Astrocyte of the spinal cord (primary cell): ENCODE data around the gene NAT8L.

ENCODE experiments used
- DNase-seq: peaks from one replicate; pipeline ENCODE4 v3.0.0; 2011; ENCODE audit warnings: low read depth, low spot score
- H3K4me3 ChIP-seq: 2 replicates; pipeline ENCODE4 v1.5.1; 2011; ENCODE audit warnings: low read depth, mild to moderate bottlenecking, low read length, moderate library complexity
- in situ Hi-C: cut with HindIII; loops from 2 replicates; pipeline ENCODE4 v1.10.0; 2017; ENCODE audit warnings: low sequenced_read_pairs
- TF ChIP-seq, protein P1 (sequence below): IDR thresholded peaks from 2 replicates; pipeline ENCODE4 v1.5.1; 2012; ENCODE audit warnings: low read depth, mild to moderate bottlenecking, low read length, inconsistent platforms

NAT8L gene

DNA sequence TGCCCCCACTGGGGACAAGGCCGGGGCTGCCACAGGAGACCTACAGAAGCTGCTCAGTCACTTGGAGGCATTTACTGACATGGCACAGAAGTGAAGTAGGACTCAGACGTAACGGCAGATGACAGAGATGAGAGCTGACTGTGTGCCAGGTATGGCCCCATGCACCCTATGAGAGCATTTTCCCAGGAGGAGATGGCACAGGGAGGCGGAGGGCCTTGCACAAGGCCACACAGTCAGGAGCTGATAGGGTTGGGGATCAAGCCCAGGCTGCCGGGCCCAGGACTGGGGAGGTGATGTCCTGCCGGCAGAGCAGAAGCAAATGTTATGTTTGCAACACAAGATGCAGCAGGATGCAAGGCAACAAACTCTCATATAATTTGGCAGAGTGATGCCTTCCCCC, 34.1 kb downstream of the NAT8L start:
- DNase-seq, result no peak
- TF ChIP-seq, protein P1, sequence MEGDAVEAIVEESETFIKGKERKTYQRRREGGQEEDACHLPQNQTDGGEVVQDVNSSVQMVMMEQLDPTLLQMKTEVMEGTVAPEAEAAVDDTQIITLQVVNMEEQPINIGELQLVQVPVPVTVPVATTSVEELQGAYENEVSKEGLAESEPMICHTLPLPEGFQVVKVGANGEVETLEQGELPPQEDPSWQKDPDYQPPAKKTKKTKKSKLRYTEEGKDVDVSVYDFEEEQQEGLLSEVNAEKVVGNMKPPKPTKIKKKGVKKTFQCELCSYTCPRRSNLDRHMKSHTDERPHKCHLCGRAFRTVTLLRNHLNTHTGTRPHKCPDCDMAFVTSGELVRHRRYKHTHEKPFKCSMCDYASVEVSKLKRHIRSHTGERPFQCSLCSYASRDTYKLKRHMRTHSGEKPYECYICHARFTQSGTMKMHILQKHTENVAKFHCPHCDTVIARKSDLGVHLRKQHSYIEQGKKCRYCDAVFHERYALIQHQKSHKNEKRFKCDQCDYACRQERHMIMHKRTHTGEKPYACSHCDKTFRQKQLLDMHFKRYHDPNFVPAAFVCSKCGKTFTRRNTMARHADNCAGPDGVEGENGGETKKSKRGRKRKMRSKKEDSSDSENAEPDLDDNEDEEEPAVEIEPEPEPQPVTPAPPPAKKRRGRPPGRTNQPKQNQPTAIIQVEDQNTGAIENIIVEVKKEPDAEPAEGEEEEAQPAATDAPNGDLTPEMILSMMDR, result no peak
- H3K4me3 ChIP-seq, result no peak overlapping the region
- in situ Hi-C loops, result no loop called here

DNA sequence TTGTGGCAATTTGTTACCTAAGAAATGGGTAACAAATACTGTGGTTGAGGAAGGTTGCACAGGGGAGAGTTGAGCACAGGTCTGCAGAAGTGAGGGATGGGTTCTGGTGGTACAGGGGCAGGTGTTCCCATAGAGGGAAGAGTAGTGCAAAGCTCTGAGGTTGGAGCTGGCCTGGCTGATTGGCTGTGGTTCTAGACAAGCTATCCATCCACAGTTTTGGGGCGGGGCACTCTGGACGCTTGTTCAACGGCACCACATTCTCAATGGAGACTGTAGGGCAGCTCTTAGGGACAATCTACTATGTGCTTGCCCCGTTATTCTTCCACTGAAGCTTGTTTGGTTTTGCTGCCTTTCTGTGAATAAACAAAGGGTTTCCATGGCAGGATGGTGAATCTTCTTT, 35.4 kb downstream of the NAT8L start:
- no peak for DNase-seq
- TF ChIP-seq, protein P1, result no peak
- in situ Hi-C loops, result no loop called here
- H3K4me3 ChIP-seq, result no peak overlapping the region

DNA sequence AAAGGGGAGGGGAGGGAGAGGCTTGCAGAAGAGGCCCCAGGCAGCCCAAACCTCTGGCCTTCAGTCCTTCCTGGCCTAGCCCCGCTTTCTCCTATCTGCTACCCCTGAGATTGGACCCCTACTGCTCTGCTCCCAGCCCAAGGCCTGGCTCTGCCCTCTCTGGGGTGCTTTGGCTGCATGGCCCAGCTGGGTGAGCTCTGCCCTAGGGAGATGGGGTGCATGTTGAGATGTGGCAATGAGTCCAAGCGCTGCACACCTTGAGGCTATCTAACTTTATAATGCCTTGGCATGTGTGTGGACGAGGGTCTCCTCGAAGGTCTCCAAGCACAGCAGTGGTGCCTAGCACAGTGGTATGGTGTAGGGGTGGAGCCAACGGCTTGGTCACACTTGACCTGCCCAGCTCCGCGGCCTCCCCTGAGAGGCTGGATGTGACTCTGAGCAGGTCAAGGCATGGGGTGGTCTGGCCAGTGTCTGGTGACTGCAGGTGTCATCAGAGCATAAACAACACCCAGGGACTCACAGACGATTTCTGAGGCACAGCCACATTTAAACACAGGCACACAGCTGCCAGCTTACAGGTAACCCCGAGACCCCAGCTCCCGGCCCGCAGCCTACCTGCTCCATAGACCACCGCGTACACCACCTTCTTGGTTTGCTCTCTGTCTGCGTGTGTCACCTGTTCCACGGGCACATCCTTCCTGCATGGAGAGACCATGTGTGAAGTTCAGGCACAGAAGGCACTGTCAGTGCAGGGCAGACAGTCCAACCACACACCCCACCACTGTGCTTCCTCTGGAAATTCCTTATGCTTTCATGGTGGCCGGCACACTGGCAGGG, 36.3 kb downstream of the NAT8L start:
- in situ Hi-C loops, result no loop called here
- TF ChIP-seq, protein P1, result no peak
- no peak overlapping the region for H3K4me3 ChIP-seq
- DNase-seq, result peak; percentile 8

DNA sequence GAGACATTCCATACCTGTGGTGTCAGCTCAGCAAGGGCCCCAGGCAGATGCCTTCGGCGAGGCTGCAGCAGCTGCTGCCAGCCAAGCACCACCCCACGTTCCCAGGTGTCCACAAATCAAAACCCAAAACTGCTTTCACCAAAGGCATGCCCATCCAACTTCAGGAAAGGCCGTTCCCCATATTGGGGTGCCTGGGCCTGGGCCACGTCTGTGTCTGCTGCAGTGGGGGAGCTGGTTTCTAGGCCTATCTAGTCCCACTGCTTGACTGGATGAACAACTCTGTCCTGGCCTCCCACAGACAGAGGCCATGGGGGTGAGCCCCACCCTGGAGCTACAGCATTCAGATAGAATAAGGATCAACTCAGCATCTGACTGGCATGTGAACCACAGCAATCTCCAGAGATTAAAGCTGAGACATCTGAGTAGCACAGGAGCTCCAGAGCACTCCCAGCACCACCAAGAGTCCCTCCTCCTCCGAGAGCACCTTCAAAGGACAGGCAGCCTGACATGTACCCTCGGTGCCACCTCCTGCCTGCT, 37.0 kb downstream of the NAT8L start:
- no peak for DNase-seq
- in situ Hi-C loops, result no loop called here
- H3K4me3 ChIP-seq, result no peak overlapping the region
- TF ChIP-seq, protein P1, result no peak

DNA sequence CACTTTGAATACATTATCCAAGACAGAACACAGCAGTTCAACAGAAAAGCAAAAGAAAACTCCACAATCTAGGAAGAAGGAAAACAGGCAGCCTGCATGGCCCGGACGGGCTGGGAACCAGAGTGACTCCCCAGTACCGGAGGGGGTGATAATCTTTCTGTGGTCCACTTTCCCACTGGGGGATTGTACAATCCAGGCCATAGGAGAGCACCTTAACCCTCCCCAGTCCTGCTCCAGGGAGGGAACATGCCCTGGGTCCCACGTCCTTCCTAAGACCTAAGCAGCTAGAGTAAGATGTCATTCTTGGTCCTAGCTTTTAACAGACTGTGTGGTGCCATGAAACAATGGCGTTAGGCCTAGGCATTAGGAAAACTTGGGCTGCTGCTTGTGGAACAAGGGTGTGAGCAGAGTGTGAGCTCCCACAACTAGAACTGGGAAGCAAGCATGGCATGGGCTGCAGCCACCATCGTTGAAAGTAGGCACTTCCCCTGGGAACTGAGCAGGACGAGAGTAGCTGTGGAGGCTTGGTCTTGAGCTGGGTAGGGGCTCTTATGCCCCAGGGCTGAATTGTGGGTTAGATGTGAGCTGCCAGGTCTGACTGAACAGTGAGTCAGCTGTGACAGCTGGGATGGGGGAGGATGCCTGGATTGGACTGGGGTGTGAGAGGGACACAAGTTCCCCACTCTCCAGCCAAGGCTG, 42.4 kb downstream of the NAT8L start:
- DNase-seq, result peak; percentile 13

More for the DNA sequence above, 42.4 kb downstream of the NAT8L start:
- no peak overlapping the region for H3K4me3 ChIP-seq
- in situ Hi-C loops, result no loop called here
- TF ChIP-seq, protein P1, result no peak
